Osteocyte (in vitro differentiated cells): ENCODE measurements around the gene ZNF12. TPM values are rescaled to one million over a fixed set of nuclear protein-coding genes. Genes with fewer than 3 reads are reported as not detected.

Experiments
- DNase-seq: peaks from one replicate; pipeline ENCODE4 v3.0.0; 2021; ENCODE audit warnings: mixed read lengths; ENCODE audit not compliant: unreplicated experiment; ENCODE audit errors: extremely low spot score
- H3K27ac Mint-ChIP-seq: one replicate; pipeline ENCODE4 v1.8.0; 2021; ENCODE audit warnings: mild to moderate bottlenecking, mixed read lengths; ENCODE audit not compliant: unreplicated experiment
- H3K27me3 Mint-ChIP-seq: one replicate; pipeline ENCODE4 v1.8.0; 2021; ENCODE audit warnings: mixed read lengths; ENCODE audit not compliant: unreplicated experiment
- H3K36me3 Mint-ChIP-seq: one replicate; pipeline ENCODE4 v1.8.0; 2021; ENCODE audit warnings: mixed read lengths; ENCODE audit not compliant: unreplicated experiment
- H3K4me1 Mint-ChIP-seq: one replicate; pipeline ENCODE4 v1.8.0; 2021; ENCODE audit warnings: mixed read lengths; ENCODE audit not compliant: unreplicated experiment
- H3K4me3 Mint-ChIP-seq: one replicate; pipeline ENCODE4 v1.8.0; 2021; ENCODE audit warnings: mild to moderate bottlenecking, moderate library complexity, mixed read lengths; ENCODE audit not compliant: unreplicated experiment
- H3K9me3 Mint-ChIP-seq: one replicate; pipeline ENCODE4 v1.8.0; 2021; ENCODE audit warnings: mixed read lengths; ENCODE audit not compliant: unreplicated experiment
- total RNA-seq: library from RNA; stranded (reverse); gene quantifications from 2 replicates; pipeline ENCODE4 v1.2.1, GENCODE V29; 2021
- TF ChIP-seq, protein P1 (sequence below): fragments of 200-600 bp; sonication (generic); IDR thresholded peaks from 2 replicates; pipeline ENCODE4 v1.5.0; 2021; ENCODE audit warnings: antibody characterized with exemption, mild to moderate bottlenecking, moderate library complexity

The ZNF12 gene
- total RNA-seq, 1 donor from 2014 or later: 25.0 TPM

DNA sequence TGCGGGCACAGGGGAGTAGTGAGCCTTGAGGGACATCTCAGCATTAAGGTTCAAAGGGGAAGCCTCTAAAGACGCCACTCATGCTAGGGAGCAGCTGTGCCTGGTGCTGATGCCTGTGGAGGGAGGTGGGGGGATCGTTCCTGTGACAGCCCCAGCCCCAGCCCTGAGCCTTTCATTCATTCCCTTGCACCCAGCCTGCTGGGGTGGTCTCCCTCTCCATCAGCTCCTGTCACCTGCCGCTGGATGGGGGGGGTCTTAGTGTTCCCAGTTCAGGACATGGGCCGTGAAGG, 58.0 kb downstream of the ZNF12 start:
- Mint-ChIP-seq H3K36me3 (peaks cover 37% of the 10 kb centered on the region), H3K4me1 (no peaks in the 10 kb centered on the region), H3K27me3 (no peaks in the 10 kb centered on the region), H3K4me3 (no peak overlapping the region), H3K9me3 (no peaks in the 10 kb centered on the region), H3K27ac (no peak overlapping the region)
- TF ChIP-seq, protein P1, sequence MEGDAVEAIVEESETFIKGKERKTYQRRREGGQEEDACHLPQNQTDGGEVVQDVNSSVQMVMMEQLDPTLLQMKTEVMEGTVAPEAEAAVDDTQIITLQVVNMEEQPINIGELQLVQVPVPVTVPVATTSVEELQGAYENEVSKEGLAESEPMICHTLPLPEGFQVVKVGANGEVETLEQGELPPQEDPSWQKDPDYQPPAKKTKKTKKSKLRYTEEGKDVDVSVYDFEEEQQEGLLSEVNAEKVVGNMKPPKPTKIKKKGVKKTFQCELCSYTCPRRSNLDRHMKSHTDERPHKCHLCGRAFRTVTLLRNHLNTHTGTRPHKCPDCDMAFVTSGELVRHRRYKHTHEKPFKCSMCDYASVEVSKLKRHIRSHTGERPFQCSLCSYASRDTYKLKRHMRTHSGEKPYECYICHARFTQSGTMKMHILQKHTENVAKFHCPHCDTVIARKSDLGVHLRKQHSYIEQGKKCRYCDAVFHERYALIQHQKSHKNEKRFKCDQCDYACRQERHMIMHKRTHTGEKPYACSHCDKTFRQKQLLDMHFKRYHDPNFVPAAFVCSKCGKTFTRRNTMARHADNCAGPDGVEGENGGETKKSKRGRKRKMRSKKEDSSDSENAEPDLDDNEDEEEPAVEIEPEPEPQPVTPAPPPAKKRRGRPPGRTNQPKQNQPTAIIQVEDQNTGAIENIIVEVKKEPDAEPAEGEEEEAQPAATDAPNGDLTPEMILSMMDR: no peak
- no peak for DNase-seq

DNA sequence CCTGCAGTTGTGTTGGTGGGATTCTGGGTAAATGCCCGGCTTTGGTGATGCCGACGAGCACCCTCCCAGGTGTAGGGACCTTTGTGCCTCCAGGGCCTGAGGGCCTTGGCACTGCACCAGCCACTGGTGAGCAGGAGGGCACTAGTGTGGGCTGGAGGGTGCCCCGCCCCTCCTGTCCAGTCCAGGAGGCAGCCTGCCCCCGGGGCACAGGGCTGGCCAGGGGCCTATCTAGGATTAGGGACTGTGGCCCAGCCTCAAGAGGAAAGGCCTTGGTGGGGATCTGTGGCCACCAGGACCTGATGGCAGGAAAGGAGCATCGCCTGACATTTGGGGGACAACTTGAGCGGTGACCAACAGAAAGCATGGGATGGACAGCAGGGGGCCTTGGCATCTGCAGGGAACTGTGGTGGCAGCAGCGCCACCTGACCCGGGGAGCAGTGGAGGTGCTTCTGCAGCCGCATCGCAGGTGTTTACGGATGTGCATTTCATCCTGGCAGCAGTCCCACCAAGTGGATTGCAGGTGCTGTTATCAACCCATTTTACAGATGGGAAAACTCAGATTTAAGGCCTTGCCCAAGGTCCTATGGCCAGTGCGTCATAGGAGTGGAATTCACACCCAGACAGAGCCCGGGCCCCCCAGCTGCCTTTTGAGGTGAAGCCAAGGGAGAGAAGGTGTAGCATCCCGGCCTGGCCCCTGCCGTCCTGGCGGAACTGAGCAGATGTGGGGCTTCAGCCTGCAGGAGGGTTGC, 58.5 kb downstream of the ZNF12 start:
- Mint-ChIP-seq H3K27me3 (no peaks in the 10 kb centered on the region), H3K27ac (no peak overlapping the region), H3K4me3 (no peak overlapping the region), H3K36me3 (peaks cover 40% of the 10 kb centered on the region), H3K9me3 (no peaks in the 10 kb centered on the region), H3K4me1 (no peaks in the 10 kb centered on the region)
- TF ChIP-seq, protein P1: no peak
- no peak for DNase-seq

DNA sequence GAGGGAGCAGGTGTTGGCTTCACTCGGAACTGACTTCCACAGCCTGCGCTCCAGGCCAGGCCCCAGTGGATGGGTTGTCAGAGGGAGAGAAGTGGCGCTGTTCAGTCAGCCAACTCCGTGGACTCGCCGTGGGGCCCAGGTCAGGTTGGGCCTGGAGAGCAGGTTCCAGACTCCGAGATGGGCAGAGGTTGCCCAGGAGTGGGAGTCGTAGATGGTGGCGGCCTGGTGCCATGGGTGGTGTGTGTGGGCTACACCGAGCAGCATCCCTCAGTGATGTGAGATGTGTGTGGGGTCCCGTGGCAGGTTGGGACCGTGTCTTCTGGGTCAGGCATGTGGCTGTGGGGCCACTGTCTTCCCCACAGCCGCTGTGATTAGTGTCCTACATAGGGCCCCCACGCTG, 59.2 kb downstream of the ZNF12 start:
- peaks cover 40% of the 10 kb centered on the region for H3K36me3 Mint-ChIP-seq
- H3K4me3 Mint-ChIP-seq: no peak overlapping the region
- H3K27me3 Mint-ChIP-seq: no peaks in the 10 kb centered on the region
- DNase-seq: no peak
- TF ChIP-seq, protein P1: no peak
- no peaks in the 10 kb centered on the region for H3K4me1 Mint-ChIP-seq
- no peaks in the 10 kb centered on the region for H3K9me3 Mint-ChIP-seq
- no peak overlapping the region for H3K27ac Mint-ChIP-seq

DNA sequence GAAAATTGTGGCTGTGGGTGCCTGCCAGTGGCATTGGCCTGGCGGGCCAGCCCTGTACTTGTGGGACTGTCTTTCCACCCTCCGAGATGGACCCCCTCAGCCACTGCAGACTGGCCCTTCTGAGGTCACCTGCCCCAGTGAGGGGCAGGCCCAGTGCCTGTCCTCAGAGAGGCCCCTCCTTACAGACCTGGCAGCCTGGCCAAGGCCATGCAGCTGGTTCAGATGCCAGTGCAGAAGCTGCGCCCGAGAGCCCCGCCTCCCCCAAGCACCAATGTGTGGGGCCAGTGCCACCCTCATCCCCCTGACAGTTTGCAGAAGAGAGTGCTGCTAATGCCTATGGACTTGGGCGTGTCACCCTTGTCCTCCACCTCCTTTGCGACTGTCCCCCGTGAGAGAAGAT, 59.7 kb downstream of the ZNF12 start:
- DNase-seq: no peak
- peaks cover 38% of the 10 kb centered on the region for H3K36me3 Mint-ChIP-seq
- no peak overlapping the region for H3K27ac Mint-ChIP-seq
- H3K4me3 Mint-ChIP-seq: no peak overlapping the region
- H3K27me3 Mint-ChIP-seq: no peaks in the 10 kb centered on the region
- TF ChIP-seq, protein P1: no peak
- no peaks in the 10 kb centered on the region for H3K9me3 Mint-ChIP-seq
- no peaks in the 10 kb centered on the region for H3K4me1 Mint-ChIP-seq

DNA sequence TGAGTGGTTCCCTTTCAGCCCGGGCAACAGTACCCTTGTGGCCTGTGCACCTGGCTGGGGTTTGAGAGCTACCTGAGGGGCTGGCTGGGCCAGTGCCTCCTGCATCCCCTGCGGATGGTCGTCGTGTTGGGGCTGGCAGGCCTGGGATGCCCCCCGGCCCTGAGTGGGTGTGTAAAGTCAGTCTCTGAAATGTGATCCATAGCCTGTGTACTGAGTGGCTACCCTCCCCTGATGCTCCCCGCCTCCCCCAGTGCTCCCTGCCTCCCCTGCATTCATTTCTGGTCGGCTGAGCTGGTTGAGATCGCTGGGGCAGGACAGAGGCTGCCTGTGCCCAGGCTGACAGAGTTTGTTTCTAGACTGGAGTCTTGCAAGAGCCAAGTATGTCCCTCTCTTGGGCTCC, 60.3 kb downstream of the ZNF12 start:
- Mint-ChIP-seq H3K27ac (no peak overlapping the region), H3K36me3 (peaks cover 35% of the 10 kb centered on the region), H3K4me3 (no peak overlapping the region), H3K9me3 (no peaks in the 10 kb centered on the region), H3K4me1 (no peaks in the 10 kb centered on the region), H3K27me3 (no peaks in the 10 kb centered on the region)
- DNase-seq: no peak
- TF ChIP-seq, protein P1: no peak
